Measurements from ENCODE around the gene AHCY.
"Not testable (repeated sequence)": the region's sequence is repeated elsewhere in the genome, so short reads cannot be mapped to it uniquely, and the experiment has no call there.

AHCY gene

DNA sequence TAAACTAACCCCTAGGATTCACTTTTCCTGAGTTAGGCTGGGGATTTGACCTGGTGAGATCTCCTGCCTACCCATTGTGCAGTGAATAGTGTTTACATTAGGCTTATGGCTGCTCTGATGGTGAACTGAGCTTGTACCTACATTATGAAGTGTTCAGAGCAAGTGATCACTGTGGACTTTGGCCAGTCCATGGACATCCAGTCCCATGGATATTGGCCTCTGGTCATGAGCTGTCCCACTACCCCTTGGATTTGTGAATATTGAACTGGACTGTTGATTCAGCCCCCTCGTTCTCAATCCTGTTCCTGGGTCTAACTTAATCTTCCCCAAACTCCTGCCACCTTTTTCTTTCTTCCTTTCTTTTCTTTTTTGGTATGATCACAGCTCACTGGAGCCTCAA lies 48.2 kb downstream of the AHCY start:
- DNase-seq (ENCODE audit: low read depth): no peak

DNA sequence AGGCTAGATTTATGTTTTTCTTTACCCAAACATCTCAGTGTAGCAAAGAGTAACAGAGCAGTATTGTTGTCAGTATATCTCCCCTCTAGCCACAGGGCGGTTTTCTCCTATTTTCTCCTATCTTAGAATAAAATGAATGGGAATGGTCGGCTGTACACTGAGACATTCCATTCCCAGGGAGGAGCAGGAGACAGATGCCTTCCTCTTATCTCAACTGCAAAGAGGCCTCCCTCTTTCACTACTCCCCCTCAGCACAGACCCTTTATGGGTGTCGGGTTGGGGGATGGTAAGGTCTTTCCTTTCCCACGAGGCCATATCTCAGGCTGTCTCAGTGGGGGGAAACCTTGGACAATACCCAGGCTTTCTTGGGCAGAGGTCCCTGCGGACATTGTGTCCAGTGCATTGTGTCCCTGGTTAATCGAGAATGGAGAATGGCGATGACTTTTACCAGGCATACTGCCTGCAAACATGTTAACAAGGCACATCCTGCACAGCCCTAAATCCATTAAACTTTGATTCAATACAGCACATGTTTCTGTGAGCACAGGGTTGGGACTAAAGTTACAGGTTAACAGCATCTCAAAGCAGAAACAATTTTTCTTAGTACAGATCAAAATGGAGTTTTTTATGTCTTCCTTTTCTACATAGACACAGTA lies 50.6 kb downstream of the AHCY start:
- not testable (repeated sequence) for DNase-seq (ENCODE audit: low read depth)

DNA sequence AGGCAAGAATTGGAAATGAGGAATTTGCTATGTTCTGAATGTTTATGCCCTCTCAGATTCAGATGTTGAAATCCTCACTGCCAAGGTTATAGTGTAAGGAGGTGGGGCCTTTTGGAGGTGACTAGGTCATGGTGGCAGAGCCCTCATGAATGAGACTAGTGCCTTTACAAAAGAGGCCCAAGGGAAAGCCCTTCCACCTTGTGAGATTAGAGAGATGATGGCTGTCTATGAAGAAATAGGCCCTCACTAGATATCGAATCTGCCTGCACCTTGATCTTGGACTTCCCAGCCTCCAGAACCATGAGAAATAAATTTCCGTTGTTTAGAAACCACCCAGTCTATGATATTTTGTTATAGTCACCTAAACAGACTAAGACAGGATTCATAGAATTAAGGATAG lies 51.5 kb downstream of the AHCY start:
- no peak for DNase-seq (ENCODE audit: low read depth)

DNA sequence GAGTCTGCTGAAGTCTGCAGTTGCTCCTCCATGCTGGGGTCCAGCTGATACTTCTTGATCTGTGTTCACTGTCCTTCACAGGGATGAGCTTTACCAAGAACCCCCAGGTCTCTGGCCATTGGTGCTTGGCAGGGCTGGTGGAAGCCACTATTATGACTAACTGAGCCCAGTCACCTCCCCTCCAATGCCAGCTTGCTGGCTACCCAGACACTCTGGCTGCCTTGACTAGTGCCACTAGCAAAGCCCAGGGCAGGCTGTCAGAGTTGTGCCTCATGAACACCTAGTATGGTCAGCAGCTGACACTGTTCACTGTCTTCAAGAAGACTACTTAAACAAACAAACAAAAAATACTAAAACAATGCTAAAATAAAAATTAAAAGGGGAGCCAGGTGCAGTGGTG lies 53.1 kb downstream of the AHCY start:
- no peak for DNase-seq (ENCODE audit: low read depth)

DNA sequence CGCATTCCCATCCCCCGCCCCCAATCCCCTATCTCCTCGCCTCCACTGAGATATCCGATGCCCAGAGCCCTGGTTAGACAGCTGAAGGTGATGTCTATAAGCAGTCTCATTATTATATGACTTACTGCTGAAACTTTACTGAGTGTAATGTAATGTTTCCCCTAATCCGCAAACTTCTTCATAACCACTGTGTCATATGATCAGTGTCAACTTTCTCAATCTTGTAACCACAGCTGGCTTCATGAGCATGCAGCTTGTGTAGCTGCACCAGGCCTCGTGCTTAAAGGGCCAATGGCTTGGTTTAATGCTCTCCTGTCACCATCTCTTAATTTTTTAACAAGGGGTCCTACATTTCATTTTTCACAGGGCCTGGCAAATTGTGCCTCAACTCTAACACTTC lies 53.9 kb downstream of the AHCY start:
- no peak for DNase-seq (ENCODE audit: low read depth)

DNA sequence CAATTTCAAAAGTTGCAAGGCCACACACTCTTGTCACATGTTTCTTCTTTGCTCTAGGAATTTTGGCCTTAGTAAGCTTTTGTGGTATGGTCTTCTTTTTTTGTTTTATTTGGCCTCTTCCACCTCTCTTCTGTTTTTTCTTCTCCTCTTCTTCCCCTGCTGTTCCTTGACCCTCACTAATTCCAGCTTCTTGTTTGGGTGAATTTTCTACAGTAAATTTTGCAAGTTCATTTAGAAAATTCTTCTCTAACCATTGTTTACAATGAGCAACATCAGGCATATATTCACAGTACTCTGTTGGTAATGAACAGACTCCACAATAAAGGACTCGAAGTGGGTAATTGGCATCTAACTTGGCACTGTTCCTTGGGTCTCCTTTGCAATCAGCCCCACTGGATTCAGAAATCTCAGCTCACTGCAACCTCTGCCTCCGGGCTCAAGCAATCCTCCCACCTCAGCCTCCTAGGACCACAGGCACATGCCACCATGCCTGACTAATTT lies 57.0 kb downstream of the AHCY start:
- DNase-seq (ENCODE audit: low read depth): no peak

DNA sequence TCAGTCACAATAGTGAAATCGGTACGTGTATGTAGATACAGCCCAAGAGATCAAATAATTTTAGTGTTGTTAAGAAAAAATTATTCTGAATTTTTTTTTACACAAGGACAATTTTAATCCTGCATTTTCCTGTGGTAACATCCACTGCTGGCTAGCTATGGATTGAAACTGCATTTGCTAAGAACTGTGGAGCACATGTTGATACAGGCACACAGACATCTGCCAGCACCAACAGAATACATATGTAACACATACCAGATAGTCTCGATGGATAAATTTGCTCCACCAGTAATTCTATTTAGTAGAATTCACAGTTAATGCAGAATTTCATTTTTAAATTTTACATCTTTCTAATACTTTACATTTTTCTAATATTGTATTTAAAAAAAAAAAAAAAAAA lies 59.8 kb downstream of the AHCY start:
- DNase-seq (ENCODE audit: low read depth): no peak

DNA sequence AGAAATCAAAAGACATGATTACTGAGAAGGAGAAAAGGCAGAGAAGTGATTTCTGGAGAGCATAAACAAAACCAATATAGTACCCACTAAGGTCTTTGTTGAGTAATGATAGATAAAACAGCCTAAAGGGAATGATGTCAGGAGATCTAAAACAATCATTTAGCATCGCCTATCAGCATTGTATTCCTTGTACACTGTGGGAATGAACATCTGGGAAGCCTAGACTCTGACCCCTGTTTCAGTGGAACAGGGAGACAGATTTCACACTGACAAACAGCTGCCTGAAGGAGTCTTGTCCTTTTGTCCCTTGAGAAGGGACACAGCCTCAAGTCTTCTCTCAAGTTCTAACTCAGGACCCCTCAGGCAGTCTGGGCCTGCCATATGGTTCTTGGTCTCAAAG lies 60.3 kb downstream of the AHCY start:
- DNase-seq (ENCODE audit: low read depth): no peak

DNA sequence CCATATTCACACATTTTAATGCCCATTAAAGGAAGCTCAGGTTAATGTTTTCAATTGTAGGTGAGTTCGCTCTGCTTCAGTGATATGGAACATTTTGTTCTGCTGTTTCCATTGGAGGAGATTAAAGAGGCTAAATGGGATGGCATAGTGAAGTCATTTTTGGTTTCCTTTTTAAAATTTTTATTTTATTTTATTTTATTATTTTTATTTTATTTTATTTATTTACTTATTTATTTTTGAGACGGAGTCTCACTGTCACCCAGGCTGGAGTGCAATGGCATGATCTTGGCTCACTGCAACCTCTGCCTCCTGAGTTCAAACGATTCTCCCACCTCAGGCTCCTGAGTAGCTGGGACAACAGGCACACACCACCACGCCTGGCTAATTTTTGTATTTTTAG lies 61.1 kb downstream of the AHCY start:
- not testable (repeated sequence) for DNase-seq (ENCODE audit: low read depth)

DNA sequence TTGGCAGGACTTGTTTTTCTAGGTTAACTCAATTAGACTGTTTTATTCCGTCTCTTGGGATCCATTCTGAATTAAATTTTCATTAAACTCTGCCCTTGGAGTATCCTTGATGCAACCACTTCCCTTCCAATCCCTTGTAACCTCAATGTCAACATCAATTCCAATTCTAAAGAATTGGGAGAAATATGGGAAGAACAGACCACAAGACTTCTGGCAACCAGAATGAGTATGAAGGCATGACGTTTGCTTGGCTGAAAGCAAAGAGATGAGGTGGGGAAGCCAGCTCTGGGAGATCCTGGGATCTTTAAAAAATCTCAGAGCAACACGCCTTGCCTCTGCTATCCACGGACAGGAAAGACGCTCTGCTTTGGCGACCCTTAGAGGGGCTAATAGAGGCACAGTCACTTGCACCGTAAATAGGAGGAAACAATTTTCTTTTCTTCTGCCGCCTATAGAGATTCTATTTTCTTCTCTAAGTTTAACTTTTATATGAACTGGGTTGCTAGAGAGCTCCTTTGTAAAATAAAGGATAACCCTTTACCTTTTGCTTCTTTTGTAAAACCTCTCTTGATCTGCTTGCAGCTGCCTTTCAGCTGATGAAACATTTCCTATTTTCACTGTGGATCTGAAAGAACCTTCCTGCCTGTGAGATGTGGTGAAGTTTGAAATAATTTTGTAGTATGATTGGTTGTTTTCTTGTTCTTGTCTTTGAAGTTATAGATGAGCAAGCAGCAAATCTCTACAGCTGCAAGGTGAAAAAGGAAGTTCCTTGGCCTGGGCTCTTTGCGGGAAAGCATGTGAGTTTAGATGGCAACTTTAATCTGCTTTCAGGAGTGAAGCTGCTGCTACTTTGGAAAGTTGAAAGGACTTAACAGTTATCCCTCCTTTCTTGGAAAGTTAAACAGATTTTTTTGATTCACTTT lies 62.2 kb downstream of the AHCY start, which contains the start of gene ASIP:
Gene ASIP (plus strand): TSS at position 731 of the 923 bp plus-strand sequence. CDS start 18,952 bp downstream, outside the sequence.
- no peak for DNase-seq (ENCODE audit: low read depth)

DNA sequence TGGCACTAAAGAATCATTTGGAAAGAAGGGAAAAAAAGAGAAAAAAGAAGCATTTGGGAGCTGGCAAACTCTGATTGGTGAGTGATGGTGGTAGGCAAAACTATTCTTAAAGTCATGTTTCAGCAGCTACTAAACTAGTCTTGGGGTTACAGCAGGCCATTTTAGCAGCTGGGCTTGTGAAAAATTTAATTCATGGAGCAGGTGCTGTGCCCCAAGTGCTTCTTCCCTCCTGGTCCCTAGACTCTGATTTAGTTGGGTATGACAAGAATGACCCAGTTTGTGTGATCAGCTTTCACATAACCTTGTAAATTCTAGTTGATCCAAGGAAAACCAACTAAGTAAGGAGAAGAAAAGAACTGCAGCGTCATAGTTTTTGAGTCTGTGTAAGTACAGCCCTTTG lies 63.0 kb downstream of the AHCY start:
- no peak for DNase-seq (ENCODE audit: low read depth)

DNA sequence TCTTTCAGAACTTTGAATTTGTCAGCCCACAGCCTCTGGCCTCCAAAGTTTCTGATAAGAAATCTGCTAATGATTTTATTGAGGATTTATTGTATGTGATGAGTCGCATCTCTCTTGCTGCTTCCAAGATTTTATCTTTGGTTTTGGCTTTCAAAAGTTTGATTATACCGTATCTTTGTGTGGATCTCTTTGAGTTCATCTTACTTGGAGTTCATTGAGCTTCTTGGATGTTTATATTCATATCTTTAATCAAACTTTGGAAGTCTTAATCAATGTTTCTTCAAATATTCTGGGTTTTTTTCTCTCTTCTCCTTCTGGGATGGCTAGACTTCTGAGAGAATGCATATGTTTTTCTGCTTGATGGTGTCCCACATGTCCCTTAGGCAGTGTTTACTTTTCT lies 65.2 kb downstream of the AHCY start:
- DNase-seq (ENCODE audit: low read depth): no peak

DNA sequence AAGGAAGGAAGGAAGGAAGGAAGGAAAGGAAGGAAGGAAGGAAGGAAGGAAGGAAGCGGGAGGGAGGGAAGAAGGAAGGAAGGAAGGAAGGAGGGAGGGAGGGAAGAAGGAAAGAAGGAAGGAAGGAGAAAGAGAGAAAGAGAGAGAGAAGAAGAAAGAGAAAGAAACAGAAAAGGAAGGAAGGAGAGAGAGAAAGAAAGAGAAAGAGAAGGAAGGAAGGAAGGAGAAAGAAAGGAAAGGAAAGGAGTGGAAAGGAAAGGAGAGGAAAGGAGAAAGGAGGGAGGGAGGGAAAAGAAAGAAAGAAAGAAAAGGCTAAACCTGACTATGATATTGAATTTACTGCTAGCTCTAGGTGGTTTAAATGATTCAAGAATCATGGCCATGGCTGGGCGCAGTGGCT lies 67.3 kb downstream of the AHCY start:
- no peak for DNase-seq (ENCODE audit: low read depth)

DNA sequence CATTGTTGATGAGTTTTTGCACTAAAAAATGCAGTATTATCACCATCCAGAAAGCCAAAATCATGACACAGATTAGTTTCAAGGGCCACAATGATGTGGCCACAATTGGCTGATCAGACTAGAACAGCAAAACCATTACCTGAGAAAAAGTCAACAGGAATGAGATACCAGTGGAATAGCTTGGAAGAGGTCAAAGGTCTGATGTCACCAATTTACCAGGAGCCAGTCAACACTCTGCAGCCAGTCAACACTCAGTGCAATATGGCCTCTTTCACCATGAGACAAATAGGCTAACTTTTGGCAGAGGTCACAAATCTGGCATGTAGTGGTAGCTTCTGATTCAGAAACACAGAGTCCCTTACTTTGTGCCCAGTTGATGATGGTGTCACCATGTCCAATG lies 69.5 kb downstream of the AHCY start:
- no peak for DNase-seq (ENCODE audit: low read depth)

DNA sequence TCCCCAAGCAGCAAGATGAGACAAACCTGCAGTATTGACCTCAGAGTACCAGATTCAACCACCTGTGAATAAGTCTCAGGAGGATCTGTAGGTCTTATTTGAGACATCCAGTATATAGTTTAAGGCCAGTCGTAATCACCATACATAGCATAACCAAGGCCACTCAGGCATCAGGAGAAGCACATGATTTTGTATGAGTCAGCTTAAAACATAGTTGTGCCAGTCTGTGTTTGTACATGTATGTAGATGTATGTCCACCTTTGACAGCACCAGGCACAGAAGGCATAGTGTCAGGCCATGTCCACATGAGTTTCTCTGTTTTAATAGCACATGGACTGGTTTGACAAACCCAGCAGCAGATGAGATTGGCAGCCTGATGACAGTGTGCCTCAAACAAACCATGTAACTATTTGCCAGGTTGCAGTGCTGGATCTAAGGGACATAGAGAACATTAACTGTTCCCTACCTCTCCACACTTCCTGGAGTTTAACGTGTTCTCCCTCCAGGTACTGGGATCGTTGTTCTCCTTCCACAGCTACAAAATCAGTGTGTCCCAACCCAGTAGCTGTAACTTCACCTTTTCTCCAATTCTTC lies 70.6 kb downstream of the AHCY start:
- no peak for DNase-seq (ENCODE audit: low read depth)

DNA sequence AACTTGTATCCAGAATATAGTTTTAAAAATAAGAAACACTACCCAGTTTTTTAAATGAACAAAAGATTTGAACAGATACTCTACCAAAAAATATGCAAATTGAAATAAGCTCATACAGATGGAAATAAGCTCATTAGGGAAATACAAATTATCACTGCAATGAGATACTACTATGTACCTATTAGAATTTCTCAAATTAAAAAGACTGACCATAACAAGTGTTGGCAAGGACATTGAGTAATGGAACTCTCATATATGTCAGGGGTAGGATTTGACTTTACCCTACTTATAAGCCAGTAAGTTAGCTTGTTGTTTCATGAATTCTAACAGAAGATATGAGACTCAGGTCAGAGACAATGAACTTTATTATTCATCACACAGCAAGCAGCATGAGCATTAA lies 71.5 kb downstream of the AHCY start:
- no peak for DNase-seq (ENCODE audit: low read depth)
